Activated CD8-positive, alpha-beta memory T cell treated with anti-CD3 and anti-CD28 coated beads, Interleukin-2, amount 50 U/mL, for 4 hours (primary cell): ENCODE data around the gene PDPR.
"Not testable (repeated sequence)": the region's sequence is repeated elsewhere in the genome, so short reads cannot be mapped to it uniquely, and the experiment has no call there.

Source experiments
- DNase-seq: peaks from one replicate; pipeline ENCODE4 v3.0.0-alpha.2; 2020

Gene PDPR

GRCh38 chr16:70113982-70114826, at the start of gene PDPR:
PDPR (plus strand) TSS chr16:70114332; CDS start chr16:70120493, 6,161 bp downstream.
- DNase-seq = peak; percentile 96

DNA sequence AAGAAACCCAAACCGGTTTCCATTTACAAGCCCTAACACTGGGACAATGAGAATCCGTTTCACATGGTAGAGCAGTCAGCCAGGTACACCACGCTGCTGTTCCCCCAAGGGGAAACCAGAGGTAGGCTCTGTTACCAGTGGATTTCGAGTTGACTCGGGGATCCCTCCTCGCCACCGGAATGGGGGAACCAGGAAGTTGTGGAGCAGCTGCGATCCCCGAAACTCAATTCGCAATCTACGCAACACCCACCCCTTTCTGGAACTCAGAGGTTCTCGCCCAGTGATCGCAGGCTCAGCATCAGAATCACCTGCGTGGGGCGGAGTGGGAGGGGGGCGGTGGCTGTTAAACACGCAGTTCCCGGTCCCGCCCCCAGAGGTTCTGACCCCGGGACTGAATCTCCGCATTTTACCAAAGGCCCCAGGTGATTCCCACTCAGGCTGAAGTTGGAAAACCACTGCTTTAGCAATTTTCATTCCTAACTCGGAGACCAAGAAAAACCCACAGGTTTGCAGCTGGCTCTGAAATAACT, 49.2 kb upstream of the PDPR start:
- DNase-seq = peak; percentile 78

- not testable (repeated sequence) for DNase-seq
These were observed 48.8 kb upstream of the PDPR start for GRCh38 chr16:70065376-70065745.

GRCh38 chr16:70065746-70066658, 48.1 kb upstream of the PDPR start:
- peak; percentile 96 for DNase-seq

DNA sequence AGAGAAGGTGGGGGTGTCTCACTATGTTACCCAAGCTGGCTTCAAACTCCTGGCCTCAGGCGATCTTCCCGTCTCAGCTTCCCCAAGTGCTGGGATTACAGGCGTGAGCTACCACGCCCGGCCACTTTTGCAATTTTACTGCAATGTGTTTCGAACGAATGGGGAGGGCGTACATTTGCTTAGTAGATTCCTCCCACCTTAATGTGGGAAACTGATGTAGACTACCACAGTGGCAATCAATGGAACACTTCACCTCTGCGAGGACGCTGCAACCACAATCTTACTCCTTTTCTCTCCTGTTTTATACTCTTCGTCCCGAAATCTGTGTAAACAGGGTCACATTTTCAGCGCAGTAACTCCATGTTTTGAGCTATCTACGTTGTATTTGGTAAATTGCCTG, 47.4 kb upstream of the PDPR start:
- not testable (repeated sequence) for DNase-seq

GRCh38 chr16:70079081-70079480, 35.1 kb upstream of the PDPR start:
- not testable (repeated sequence) for DNase-seq

GRCh38 chr16:70081219-70081618, 32.9 kb upstream of the PDPR start:
- not testable (repeated sequence) for DNase-seq

- DNase-seq = not testable (repeated sequence)
These were observed 30.2 kb upstream of the PDPR start for GRCh38 chr16:70083931-70084330.

GRCh38 chr16:70088160-70088559, 26.0 kb upstream of the PDPR start:
- DNase-seq = not testable (repeated sequence)

DNA sequence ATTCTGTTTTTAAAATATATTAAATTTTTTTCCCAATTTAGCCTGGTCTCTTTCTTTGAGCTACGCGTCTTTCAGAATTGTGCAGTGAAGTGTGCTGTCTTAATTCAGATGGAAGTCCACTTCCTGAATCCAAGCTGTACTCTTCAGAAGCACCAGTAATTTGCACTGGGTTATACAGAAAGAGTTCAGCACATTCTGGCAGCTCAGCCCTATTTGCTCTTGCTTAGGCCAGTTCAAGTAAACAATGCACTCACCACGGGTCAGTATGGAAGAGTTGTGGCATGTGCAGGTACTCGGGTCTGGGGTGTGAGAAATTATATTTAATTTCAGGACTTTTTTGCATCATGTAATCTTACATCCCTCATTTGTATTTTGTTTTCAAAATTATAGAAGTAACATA, 25.3 kb upstream of the PDPR start:
- DNase-seq = not testable (repeated sequence)

DNA sequence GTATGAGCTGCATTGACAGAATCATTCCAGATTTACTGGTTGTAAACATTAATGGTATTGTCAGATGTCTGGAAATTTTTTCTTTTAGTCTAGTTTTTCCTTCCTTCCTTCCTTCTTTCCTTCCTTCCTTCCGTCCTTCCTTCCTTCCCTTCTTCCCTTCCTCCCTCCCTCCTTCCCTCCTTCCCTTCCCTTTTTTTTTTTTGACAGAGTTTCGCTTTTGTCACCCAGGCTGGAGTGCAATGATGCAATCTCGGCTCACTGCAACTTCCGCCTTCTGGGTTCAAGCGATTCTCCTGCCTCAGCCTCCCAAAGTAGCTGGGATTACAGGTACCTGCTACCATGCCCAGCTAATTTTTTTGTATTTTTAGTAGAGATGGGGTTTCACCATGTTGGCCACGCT, 24.8 kb upstream of the PDPR start:
- DNase-seq = not testable (repeated sequence)

GRCh38 chr16:70091104-70091503, 23.0 kb upstream of the PDPR start:
- not testable (repeated sequence) for DNase-seq

DNA sequence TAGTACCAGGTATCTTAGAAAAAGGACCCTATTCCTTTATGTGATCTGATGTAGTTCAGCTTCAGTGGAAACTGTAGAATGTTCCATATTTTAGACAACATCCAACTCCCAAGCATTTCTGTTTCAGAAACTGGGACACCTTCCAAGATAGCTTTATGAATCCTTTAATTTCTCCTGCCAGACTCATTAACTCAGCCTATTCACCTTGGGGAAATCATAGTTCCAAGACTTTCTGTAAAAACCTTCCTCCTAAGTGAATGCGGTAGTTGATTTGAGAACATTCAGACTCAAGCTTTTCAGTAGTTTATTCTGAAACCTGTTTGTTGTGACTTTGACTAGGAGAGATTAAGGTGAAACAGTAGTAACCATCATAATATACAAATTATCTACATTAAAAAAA, 20.0 kb upstream of the PDPR start:
- DNase-seq = not testable (repeated sequence)

- DNase-seq = not testable (repeated sequence)
These were observed 4.4 kb upstream of the PDPR start for GRCh38 chr16:70109583-70110279.

- DNase-seq = not testable (repeated sequence)
These were observed 2.0 kb upstream of the PDPR start for GRCh38 chr16:70112162-70112561.

DNA sequence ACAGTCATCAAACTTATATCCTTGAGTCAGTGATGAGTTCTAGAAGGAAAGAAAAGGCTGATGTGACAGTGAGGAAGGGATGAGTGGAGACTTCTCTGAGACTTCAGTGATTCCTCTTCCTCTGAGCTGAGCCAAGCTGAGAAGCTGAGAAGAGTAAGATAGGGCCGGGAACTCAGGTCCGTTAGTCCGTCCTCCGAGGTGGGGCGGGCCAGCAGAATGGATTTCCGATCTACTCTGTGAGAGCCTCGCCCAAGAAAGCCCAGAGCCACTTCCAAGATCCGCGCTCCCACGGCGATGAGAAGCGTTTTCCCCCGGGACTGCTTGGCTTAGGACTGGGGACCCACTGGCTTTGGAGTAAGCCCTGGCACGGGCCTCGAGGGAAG, 542 bp upstream of the PDPR start:
- DNase-seq = not testable (repeated sequence)

DNA sequence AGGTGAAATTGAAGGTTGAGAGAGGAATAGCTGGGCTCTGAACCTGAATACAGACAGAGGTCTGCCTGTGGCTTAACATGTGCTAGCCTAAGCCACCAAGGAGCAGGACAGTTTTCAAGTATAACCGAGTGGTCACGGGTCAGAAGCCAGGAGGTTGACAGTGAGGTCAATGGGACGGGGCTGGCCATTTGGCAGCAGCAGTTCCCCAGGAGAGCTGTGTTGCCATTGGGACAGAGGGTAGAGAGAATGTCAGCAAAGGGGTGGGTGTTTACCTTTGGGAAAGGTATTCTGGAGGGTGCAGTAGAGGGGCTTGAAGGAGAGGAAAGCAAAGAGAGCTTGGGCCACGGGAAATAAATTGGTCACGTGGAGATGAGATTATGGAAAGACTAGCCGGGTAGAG, 4.2 kb downstream of the PDPR start:
- not testable (repeated sequence) for DNase-seq

DNA sequence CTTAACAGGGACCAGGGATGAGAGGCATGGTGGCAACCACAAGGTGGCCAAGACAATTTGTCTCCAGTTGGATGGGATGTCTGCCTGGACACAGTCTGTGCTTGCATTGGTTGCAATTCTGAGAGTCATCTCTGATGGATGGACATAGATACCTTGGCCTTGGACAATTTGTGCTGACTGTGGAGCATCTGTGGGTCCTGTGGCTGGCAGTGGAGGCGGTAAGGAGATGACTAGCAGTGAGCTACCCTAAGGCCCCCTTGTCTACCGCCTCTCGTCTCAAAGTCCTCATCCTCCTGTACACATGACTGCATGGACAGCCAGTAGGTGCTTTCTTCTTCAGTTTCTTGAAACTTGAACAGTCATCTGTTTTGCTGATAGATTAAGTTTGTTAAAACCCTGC, 4.6 kb downstream of the PDPR start:
- DNase-seq = not testable (repeated sequence)

- DNase-seq = not testable (repeated sequence)
These were observed 6.3 kb downstream of the PDPR start for GRCh38 chr16:70120398-70120797.

DNA sequence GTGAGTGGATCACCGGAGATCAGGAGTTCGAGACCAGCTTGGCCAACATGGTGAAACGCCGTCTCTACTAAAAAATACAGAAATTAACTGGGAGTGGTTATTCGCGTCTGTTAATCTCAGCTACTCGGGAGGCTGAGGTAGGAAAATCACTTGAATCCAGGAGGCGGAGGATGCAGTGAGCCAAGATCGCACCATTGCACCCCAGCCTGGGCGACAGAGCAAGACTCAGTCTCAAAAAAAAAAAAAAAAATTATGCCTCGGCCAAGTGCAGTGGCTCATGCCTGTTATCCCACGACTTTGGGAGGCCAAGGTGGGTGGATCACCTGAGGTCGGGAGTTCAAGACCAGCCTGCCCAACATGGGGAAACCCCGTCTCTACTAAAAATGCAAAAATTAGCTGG, 9.7 kb downstream of the PDPR start:
- not testable (repeated sequence) for DNase-seq

DNA sequence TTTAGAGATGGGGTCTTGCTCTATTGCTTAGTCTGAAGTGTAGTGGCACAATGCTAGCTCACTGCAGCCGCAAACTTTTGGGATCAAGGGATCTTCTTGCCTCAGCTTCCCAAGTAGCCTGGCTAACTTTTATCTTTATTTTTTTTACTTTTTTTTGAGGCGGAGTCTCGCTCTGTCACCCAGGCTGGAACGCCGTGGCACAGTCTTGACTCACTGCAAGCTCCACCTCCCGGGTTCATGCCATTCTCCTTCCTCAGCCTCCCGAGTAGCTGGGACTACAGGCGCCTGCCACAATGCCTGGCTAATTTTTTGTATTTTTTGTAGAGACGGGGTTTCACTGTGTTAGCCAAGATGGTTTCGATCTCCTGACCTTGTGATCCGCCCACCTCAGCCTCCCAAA, 12.1 kb downstream of the PDPR start:
- DNase-seq = not testable (repeated sequence)

- DNase-seq = not testable (repeated sequence)
These were observed 13.6 kb downstream of the PDPR start for GRCh38 chr16:70127706-70128105.

GRCh38 chr16:70128844-70129243, 14.7 kb downstream of the PDPR start:
- DNase-seq = not testable (repeated sequence)
